ENCODE results near the gene B3GNT4.
"Not testable (repeated sequence)": the region's sequence is repeated elsewhere in the genome, so short reads cannot be mapped to it uniquely, and the experiment has no call there.

Gene B3GNT4

GRCh38 chr12:122200541-122201175 is 2.9 kb upstream of the B3GNT4 start:
- Histone ChIP-seq H3K9ac (ENCODE audit: low read length) (no peak overlapping the region), H3K9me2 (ENCODE audit: low read depth, low read length) (no peaks in the 10 kb centered on the region), H3K4me1 (ENCODE audit: insufficient read depth, low read length, severe bottlenecking) (peaks cover 43% of the 10 kb centered on the region), H3F3A (ENCODE audit: insufficient read depth, low read length) (no peaks in the 10 kb centered on the region), H3K9me3 (ENCODE audit: low read length) (peaks cover 4% of the 10 kb centered on the region; the same call in 1 of the 2 replicates), H4K20me1 (ENCODE audit: insufficient read depth, low read length) (no peaks in the 10 kb centered on the region), H3K4me3 (ENCODE audit: low read depth, low read length, poor library complexity, severe bottlenecking) (no peak overlapping the region), H2AFZ (ENCODE audit: low read length) (no peak overlapping the region), H3K4me2 (ENCODE audit: low read length) (no peak overlapping the region), H3K27me3 (ENCODE audit: insufficient read depth, low read length) (no peaks in the 10 kb centered on the region; the same call in 1 of the 2 replicates), H3K79me2 (ENCODE audit: insufficient read depth, low read length) (no peaks in the 10 kb centered on the region), H3K36me3 (ENCODE audit: insufficient read depth, low read length) (peaks cover 5% of the 10 kb centered on the region; the same call in 1 of the 2 replicates), H3K27ac (ENCODE audit: low read depth, low read length, poor library complexity, severe bottlenecking) (no peak overlapping the region)
- TF ChIP-seq CTCF (IDR thresholded peaks at IDR 0.05; ENCODE audit: low read length), result no peak

- H3K27ac ChIP-seq (ENCODE audit: low read depth, low read length, poor library complexity, severe bottlenecking), result no peak overlapping the region
- H3K9me3 ChIP-seq (ENCODE audit: low read length), result no peaks in the 10 kb centered on the region
- no peaks in the 10 kb centered on the region for H3K36me3 ChIP-seq (ENCODE audit: insufficient read depth, low read length)
- no peak overlapping the region for H2AFZ ChIP-seq (ENCODE audit: low read length)
- no peaks in the 10 kb centered on the region for H3K79me2 ChIP-seq (ENCODE audit: insufficient read depth, low read length)
- no peak overlapping the region for H3K4me3 ChIP-seq (ENCODE audit: low read depth, low read length, poor library complexity, severe bottlenecking)
- H3K9me2 ChIP-seq (ENCODE audit: low read depth, low read length), result no peaks in the 10 kb centered on the region
- no peaks in the 10 kb centered on the region for H3F3A ChIP-seq (ENCODE audit: insufficient read depth, low read length)
- H3K4me2 ChIP-seq (ENCODE audit: low read length), result no peak overlapping the region
- H4K20me1 ChIP-seq (ENCODE audit: insufficient read depth, low read length), result no peaks in the 10 kb centered on the region
- H3K9ac ChIP-seq (ENCODE audit: low read length), result no peak overlapping the region
- no peak for TF ChIP-seq EZH2 (IDR thresholded peaks at IDR 0.05; ENCODE audit: borderline replicate concordance, low read length)
- no peak for TF ChIP-seq CTCF (IDR thresholded peaks at IDR 0.05; ENCODE audit: low read length)
- no peaks in the 10 kb centered on the region; the same call in 1 of the 2 replicates for H3K27me3 ChIP-seq (ENCODE audit: insufficient read depth, low read length)
- peaks cover 43% of the 10 kb centered on the region for H3K4me1 ChIP-seq (ENCODE audit: insufficient read depth, low read length, severe bottlenecking)
These were observed 2.1 kb upstream of the B3GNT4 start for GRCh38 chr12:122201381-122201780.

- peaks cover 5% of the 10 kb centered on the region for H3K36me3 ChIP-seq (ENCODE audit: insufficient read depth, low read length)
- no peaks in the 10 kb centered on the region; the same call in 1 of the 2 replicates for H3K27me3 ChIP-seq (ENCODE audit: insufficient read depth, low read length)
- no peak for TF ChIP-seq CTCF (IDR thresholded peaks at IDR 0.05; ENCODE audit: low read length)
- no peak for TF ChIP-seq EZH2 (IDR thresholded peaks at IDR 0.05; ENCODE audit: borderline replicate concordance, low read length)
- H4K20me1 ChIP-seq (ENCODE audit: insufficient read depth, low read length), result no peaks in the 10 kb centered on the region
- H3K9me2 ChIP-seq (ENCODE audit: low read depth, low read length), result no peaks in the 10 kb centered on the region
- no peak overlapping the region for H3K4me3 ChIP-seq (ENCODE audit: low read depth, low read length, poor library complexity, severe bottlenecking)
- no peak overlapping the region for H2AFZ ChIP-seq (ENCODE audit: low read length)
- no peaks in the 10 kb centered on the region for H3K79me2 ChIP-seq (ENCODE audit: insufficient read depth, low read length)
- H3K4me1 ChIP-seq (ENCODE audit: insufficient read depth, low read length, severe bottlenecking), result peaks cover 41% of the 10 kb centered on the region
- H3K9me3 ChIP-seq (ENCODE audit: low read length), result no peaks in the 10 kb centered on the region
- H3K27ac ChIP-seq (ENCODE audit: low read depth, low read length, poor library complexity, severe bottlenecking), result no peak overlapping the region
- no peaks in the 10 kb centered on the region for H3F3A ChIP-seq (ENCODE audit: insufficient read depth, low read length)
- no peak overlapping the region for H3K9ac ChIP-seq (ENCODE audit: low read length)
- H3K4me2 ChIP-seq (ENCODE audit: low read length), result no peak overlapping the region
These were observed 1.5 kb upstream of the B3GNT4 start for GRCh38 chr12:122202017-122202416.

GRCh38 chr12:122202811-122203210 is 698 bp upstream of the B3GNT4 start:
- not testable (repeated sequence) for H3K9me3 ChIP-seq (ENCODE audit: low read length); H2AFZ ChIP-seq (ENCODE audit: low read length); H3K27me3 ChIP-seq (ENCODE audit: insufficient read depth, low read length); H3K79me2 ChIP-seq (ENCODE audit: insufficient read depth, low read length); H3K9me2 ChIP-seq (ENCODE audit: low read depth, low read length); H3K27ac ChIP-seq (ENCODE audit: low read depth, low read length, poor library complexity, severe bottlenecking); H4K20me1 ChIP-seq (ENCODE audit: insufficient read depth, low read length); H3F3A ChIP-seq (ENCODE audit: insufficient read depth, low read length)
- Histone ChIP-seq H3K4me1 (ENCODE audit: insufficient read depth, low read length, severe bottlenecking) (peaks cover 33% of the 10 kb centered on the region), H3K4me3 (ENCODE audit: low read depth, low read length, poor library complexity, severe bottlenecking) (peak overlapping the region; percentile 56), H3K36me3 (ENCODE audit: insufficient read depth, low read length) (peaks cover 13% of the 10 kb centered on the region), H3K9ac (ENCODE audit: low read length) (peak overlapping the region; percentile 45; the same call in 1 of the 2 replicates), H3K4me2 (ENCODE audit: low read length) (peak overlapping the region; percentile 74)

All from OCI-LY1 (cell line).